MM.1S (cell line): ENCODE data around the gene RANBP1.

Experiments used
- EZH2phosphoT487 ChIP-seq: fragments of 300-600 bp; sonication (generic); IDR thresholded peaks from 2 replicates; pipeline ENCODE4 v1.6.1; 2018; ENCODE audit warnings: antibody characterized with exemption, low read length
- TF ChIP-seq, protein P1 (sequence below): fragments of 300-600 bp; sonication (generic); IDR thresholded peaks from 2 replicates; pipeline ENCODE4 v1.5.1; 2016; ENCODE audit warnings: antibody characterized with exemption, low read length, mixed read lengths

DNA sequence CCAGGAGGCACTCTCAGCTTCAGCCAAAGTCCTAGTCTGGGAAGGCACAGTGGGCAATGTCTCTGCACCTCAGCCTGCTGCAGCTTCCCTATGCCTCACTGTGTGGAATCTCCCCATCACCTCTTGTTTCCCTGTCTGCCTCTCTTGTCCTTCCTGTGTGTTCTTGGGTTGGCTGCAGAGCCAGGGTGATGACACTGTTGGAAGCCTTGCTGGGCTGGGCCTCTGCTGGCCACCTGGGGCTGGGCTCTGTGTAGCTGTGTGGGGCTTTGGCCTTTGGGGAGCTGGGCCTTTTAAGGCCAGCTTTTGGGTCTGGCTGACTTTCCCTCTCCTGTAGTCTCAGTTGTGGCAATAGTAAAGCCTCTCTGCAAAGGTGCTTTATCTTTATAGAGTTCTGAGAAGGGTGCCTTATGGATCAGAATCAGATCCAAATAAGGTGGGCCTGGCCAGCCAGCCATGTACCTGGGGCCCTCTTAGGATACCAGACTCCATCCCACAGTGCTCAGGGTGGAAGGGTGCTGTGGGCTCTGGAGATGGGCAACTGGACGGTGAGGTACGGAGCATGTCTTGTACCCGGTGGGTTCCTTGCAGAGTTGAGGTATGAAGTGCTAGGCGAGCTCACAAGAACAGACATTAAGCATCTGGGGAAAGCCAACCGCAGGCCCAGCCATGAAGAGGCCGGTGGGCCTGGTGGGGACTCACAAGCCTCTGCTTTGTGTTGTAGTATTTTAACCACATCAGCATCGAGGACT lies 10.3 kb upstream of the RANBP1 start:
- TF ChIP-seq, protein P1, sequence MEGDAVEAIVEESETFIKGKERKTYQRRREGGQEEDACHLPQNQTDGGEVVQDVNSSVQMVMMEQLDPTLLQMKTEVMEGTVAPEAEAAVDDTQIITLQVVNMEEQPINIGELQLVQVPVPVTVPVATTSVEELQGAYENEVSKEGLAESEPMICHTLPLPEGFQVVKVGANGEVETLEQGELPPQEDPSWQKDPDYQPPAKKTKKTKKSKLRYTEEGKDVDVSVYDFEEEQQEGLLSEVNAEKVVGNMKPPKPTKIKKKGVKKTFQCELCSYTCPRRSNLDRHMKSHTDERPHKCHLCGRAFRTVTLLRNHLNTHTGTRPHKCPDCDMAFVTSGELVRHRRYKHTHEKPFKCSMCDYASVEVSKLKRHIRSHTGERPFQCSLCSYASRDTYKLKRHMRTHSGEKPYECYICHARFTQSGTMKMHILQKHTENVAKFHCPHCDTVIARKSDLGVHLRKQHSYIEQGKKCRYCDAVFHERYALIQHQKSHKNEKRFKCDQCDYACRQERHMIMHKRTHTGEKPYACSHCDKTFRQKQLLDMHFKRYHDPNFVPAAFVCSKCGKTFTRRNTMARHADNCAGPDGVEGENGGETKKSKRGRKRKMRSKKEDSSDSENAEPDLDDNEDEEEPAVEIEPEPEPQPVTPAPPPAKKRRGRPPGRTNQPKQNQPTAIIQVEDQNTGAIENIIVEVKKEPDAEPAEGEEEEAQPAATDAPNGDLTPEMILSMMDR, result no peak
- TF ChIP-seq EZH2phosphoT487, result no peak
